D721Med (cell line): ENCODE measurements around the gene WDR54.

Source experiments
- DNase-seq: peaks from one replicate; pipeline ENCODE4 v3.0.0; 2011; ENCODE audit warnings: low spot score; ENCODE audit not compliant: insufficient read length
- FAIRE-seq: peaks from 2 replicates; lab custom pipeline; 2011; peaks lifted over from hg19 to GRCh38; lab: Jason Lieb, UNC
- CTCF ChIP-seq: IDR thresholded peaks from 2 replicates; pipeline ENCODE4 v1.5.1; 2012; ENCODE audit warnings: mild to moderate bottlenecking, control low read depth; ENCODE audit not compliant: insufficient read depth; ENCODE audit errors: missing control alignments

The WDR54 gene

GRCh38 chr2:74401891-74402290, 19.6 kb upstream of the WDR54 start:
- FAIRE-seq = no peak
- TF ChIP-seq CTCF = no peak
- DNase-seq = no peak

- FAIRE-seq (no peak), DNase-seq (no peak)
- TF ChIP-seq CTCF = no peak
Observed at GRCh38 chr2:74406035-74406434, 15.5 kb upstream of the WDR54 start.

GRCh38 chr2:74407682-74408081, 13.8 kb upstream of the WDR54 start:
- no peak for TF ChIP-seq CTCF
- FAIRE-seq (no peak), DNase-seq (no peak)

- TF ChIP-seq CTCF = no peak
- DNase-seq (no peak), FAIRE-seq (no peak)
Observed at GRCh38 chr2:74413001-74413698, 8.4 kb upstream of the WDR54 start.

GRCh38 chr2:74414441-74414840, 7.1 kb upstream of the WDR54 start:
- FAIRE-seq (no peak), DNase-seq (peak; percentile 15)
- no peak for TF ChIP-seq CTCF

GRCh38 chr2:74414881-74415761, 6.4 kb upstream of the WDR54 start:
- peak; percentile 15 for DNase-seq
- no peak for FAIRE-seq
- TF ChIP-seq CTCF = no peak

- no peak for TF ChIP-seq CTCF
- peak; percentile 1 for DNase-seq
- FAIRE-seq = no peak
Observed at GRCh38 chr2:74415762-74416395, 5.7 kb upstream of the WDR54 start.
